ENCODE measurements around the gene MOGAT1. TPM values are rescaled to one million over a fixed set of nuclear protein-coding genes. Genes with fewer than 3 reads are reported as not detected.

The MOGAT1 gene
- total and polyA plus RNA-seq, 2 of the 8 experiments (the other 6 are each of a cell fraction or from before 2014, with no cell fraction given): 0.11 to 0.67 TPM

DNA sequence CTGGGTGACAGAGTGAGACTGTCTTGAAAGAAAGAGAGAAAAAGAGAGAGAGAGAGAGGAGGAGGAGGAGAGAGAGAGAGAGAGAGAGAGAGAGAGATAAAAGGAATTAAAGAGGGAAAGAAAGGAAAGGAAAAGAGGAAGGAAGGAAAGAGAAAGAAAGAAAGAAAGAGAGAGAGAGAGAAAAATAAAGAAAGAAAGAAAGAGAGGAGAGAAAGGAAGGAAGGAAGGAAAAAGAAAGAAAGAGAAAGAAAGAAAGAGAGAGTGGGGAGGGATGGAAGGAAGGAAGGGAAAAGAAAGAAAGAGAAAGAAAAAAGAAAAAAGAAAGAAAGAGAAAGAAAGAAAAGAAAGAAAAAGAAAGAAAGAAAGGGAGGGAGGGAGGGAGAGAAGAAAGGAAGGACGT is 29.8 kb downstream of the MOGAT1 start:
- H2AK5ac ChIP-seq (ENCODE audit: low read depth, low read length): no peak overlapping the region
- H2BK120ac ChIP-seq (replicated peaks; ENCODE audit: low read depth, low read length): no peak overlapping the region
- H3K27me3 ChIP-seq (replicated peaks in 1 of 4; ENCODE audit: control insufficient read depth in 3 of 4, extremely low read depth in 1 of 4, insufficient read depth in 3 of 4, low read length in 3 of 4): no peaks in the 10 kb centered on the region
- DNase-seq (ENCODE audit: low read depth in 1 of 2, low spot score in 2 of 2) (no peak), FAIRE-seq (no peak)
- no peak overlapping the region for H3K4ac ChIP-seq (replicated peaks; ENCODE audit: insufficient read length, low read depth, low read length)
- H3K36me3 ChIP-seq (ENCODE audit: control insufficient read depth in 2 of 4, insufficient read depth in 4 of 4, low read length in 3 of 4): no peaks in the 10 kb centered on the region
- H3K79me1 ChIP-seq (ENCODE audit: low read depth, low read length): no peaks in the 10 kb centered on the region
- H3K9me3 ChIP-seq (ENCODE audit: insufficient read depth in 2 of 2, low read depth in 1 of 2, low read length in 1 of 2): 0 out of 4 replicates have a peak, but pooled peaks cover 0 to 4% of the 10 kb centered on the region in 2 experiments
- no peak overlapping the region for H3K14ac ChIP-seq (ENCODE audit: insufficient read length)
- POLR2A ChIA-PET (ENCODE audit: partially characterized antibody): no interaction called here
- H4K20me1 ChIP-seq (replicated peaks in 1 of 2; ENCODE audit: control insufficient read depth in 1 of 2, insufficient read depth in 2 of 2, low read length in 2 of 2): no peaks in the 10 kb centered on the region
- H3K4me2 ChIP-seq (ENCODE audit: insufficient read depth in 1 of 2, low read depth in 2 of 2, low read length in 2 of 2): no peak overlapping the region
- CTCF ChIA-PET (ENCODE audit: partially characterized antibody): interaction anchor here (3.1 to 12.1 kb wide), 2 partner anchors 7 to 14 kb away, joined by 22 to 124 read pairs; no protein-coding TSS in a partner anchor
- H4K8ac ChIP-seq (ENCODE audit: extremely low read depth, insufficient read depth, low read length): no peak overlapping the region
- H2BK15ac ChIP-seq (ENCODE audit: low read length): no peak overlapping the region
- H3K79me2 ChIP-seq (ENCODE audit: control insufficient read depth in 1 of 2, insufficient read depth in 2 of 2, low read length in 2 of 2): no peaks in the 10 kb centered on the region
- 0 to 83% methylated on average over 1 of the region's 1 CpG for WGBS, 2 experiments (ENCODE audit: extremely low coverage in 1 of 2, insufficient coverage in 1 of 2, insufficient read length in 1 of 2, insufficient replicate concordance in 2 of 2, low coverage in 1 of 2, low lambda C conversion rate in 2 of 2, missing lambda C conversion rate in 1 of 2)
- H3K9ac ChIP-seq (replicated peaks in 1 of 4; ENCODE audit: extremely low read depth in 1 of 4, low read depth in 3 of 4, low read length in 3 of 4): no peak overlapping the region
- H3K23me2 ChIP-seq (ENCODE audit: low read depth, low read length): no peaks in the 10 kb centered on the region
- H4K91ac ChIP-seq (replicated peaks; ENCODE audit: insufficient read length, low read length): no peak overlapping the region
- no peak overlapping the region for H3K4me3 ChIP-seq (ENCODE audit: extremely low read depth in 1 of 4, insufficient read depth in 2 of 4, low read depth in 3 of 4, low read length in 4 of 4)
- H3K27ac ChIP-seq (ENCODE audit: low read depth, low read length): no peak overlapping the region
- no peaks in the 10 kb centered on the region; a peak in 1 of 7 replicates for H3K4me1 ChIP-seq (replicated peaks in 1 of 4; ENCODE audit: control insufficient read depth in 3 of 4, insufficient read depth in 4 of 4, low read length in 3 of 4)
- no peak overlapping the region for H2BK20ac ChIP-seq (ENCODE audit: low read length)
- no peak overlapping the region for H3K18ac ChIP-seq (ENCODE audit: extremely low read depth, low read length)
- no peak overlapping the region for H2BK12ac ChIP-seq (ENCODE audit: low read depth, low read length)
- no peak overlapping the region for H3K56ac ChIP-seq (replicated peaks; ENCODE audit: insufficient read length, low read depth, low read length)
- no peak overlapping the region for H3K23ac ChIP-seq (ENCODE audit: insufficient read length)
- no peak overlapping the region for H4K5ac ChIP-seq (ENCODE audit: insufficient read length, low read depth, low read length)
- no peak overlapping the region for H2BK5ac ChIP-seq (ENCODE audit: low read depth, low read length)
- TF ChIP-seq KDM4A (IDR thresholded peaks at IDR 0.05; ENCODE audit: low read depth, low read length, severe bottlenecking): no peak
- no peak for TF ChIP-seq EP300 (IDR thresholded peaks at IDR 0.05; ENCODE audit: borderline replicate concordance in 1 of 2, low read depth in 2 of 2, low read length in 2 of 2)
- TF ChIP-seq NANOG (IDR thresholded peaks at IDR 0.05; ENCODE audit: insufficient read depth, low read depth, low read length, poor library complexity, severe bottlenecking): no peak
- TF ChIP-seq RFX5 (IDR thresholded peaks at IDR 0.05; ENCODE audit: borderline replicate concordance, low read depth, low read length): no peak
- no peak for TF ChIP-seq BACH1 (IDR thresholded peaks at IDR 0.05; ENCODE audit: low read length)
- H2AFZ ChIP-seq (ENCODE audit: low read length): no peak overlapping the region
